8988T (cell line): ENCODE measurements around the gene SNN.

Experiments used
- DNase-seq: peaks from one replicate; pipeline ENCODE4 v3.0.0; 2011

The SNN gene

GRCh38 chr16:11681976-11682654 lies 13.9 kb downstream of the SNN start:
- DNase-seq: no peak

- no peak for DNase-seq
These were observed 14.4 kb downstream of the SNN start for GRCh38 chr16:11682655-11683096.

- DNase-seq: no peak
These were observed 14.9 kb downstream of the SNN start for GRCh38 chr16:11683145-11683544.

- DNase-seq: no peak
These were observed 16.2 kb downstream of the SNN start for GRCh38 chr16:11684231-11685025.

GRCh38 chr16:11685844-11686618 lies 17.8 kb downstream of the SNN start:
- no peak for DNase-seq

GRCh38 chr16:11686713-11687380 lies 18.6 kb downstream of the SNN start:
- DNase-seq: no peak

- no peak for DNase-seq
These were observed 19.6 kb downstream of the SNN start for GRCh38 chr16:11687601-11688519.

GRCh38 chr16:11688520-11688886 lies 20.2 kb downstream of the SNN start:
- DNase-seq: no peak

- DNase-seq: no peak
These were observed 21.0 kb downstream of the SNN start for GRCh38 chr16:11689031-11689840.

GRCh38 chr16:11691235-11691634 lies 23.0 kb downstream of the SNN start:
- no peak for DNase-seq

- DNase-seq: no peak
These were observed 23.5 kb downstream of the SNN start for GRCh38 chr16:11691771-11692170.

- DNase-seq: no peak
These were observed 23.9 kb downstream of the SNN start for GRCh38 chr16:11692171-11692570.

GRCh38 chr16:11692651-11693050 lies 24.4 kb downstream of the SNN start:
- no peak for DNase-seq

- DNase-seq: no peak
These were observed 28.2 kb downstream of the SNN start for GRCh38 chr16:11696266-11697012.

GRCh38 chr16:11697319-11697718 lies 29.1 kb downstream of the SNN start:
- DNase-seq: no peak

GRCh38 chr16:11698271-11698689 lies 30.0 kb downstream of the SNN start:
- no peak for DNase-seq

GRCh38 chr16:11699234-11699894 lies 31.1 kb downstream of the SNN start:
- no peak for DNase-seq

GRCh38 chr16:11700264-11701029 lies 32.2 kb downstream of the SNN start:
- no peak for DNase-seq
